RWPE1 (cell line): Measurements from ENCODE around the gene LEF1.

Experiments used
- CTCF ChIA-PET: fragments of 350-600 bp; sonication (Branson Sonifier 250); formaldehyde crosslinking; extraction: SDS; loops from one replicate; lab custom pipeline; 2021; lab: Yijun Ruan, JAX
- POLR2A ChIA-PET: fragments of 400-600 bp; formaldehyde crosslinking; extraction: SDS; loops from one replicate; lab custom pipeline; 2020; ENCODE audit warnings: antibody characterized with exemption; ENCODE audit not compliant: low non-redundant PET; lab: Yijun Ruan, JAX
- DNase-seq: peaks from one replicate; pipeline ENCODE4 v3.0.0; 2012; ENCODE audit warnings: low spot score
- H3K27ac ChIP-seq: fragments of 450-650 bp; 2 replicates; pipeline ENCODE4 v1.5.1; 2017
- TF ChIP-seq, protein P1 (sequence below): fragments of 450-650 bp; conservative IDR thresholded peaks from 2 replicates; pipeline ENCODE4 v1.5.1; 2017; ENCODE audit warnings: low read depth, mild to moderate bottlenecking

Gene LEF1

GRCh38 chr4:108115168-108115526 lies 53.6 kb downstream of the LEF1 start:
- no peak overlapping the region for H3K27ac ChIP-seq
- POLR2A ChIA-PET = no interaction called here
- CTCF ChIA-PET = no interaction called here
- no peak for DNase-seq
- TF ChIP-seq, protein P1, sequence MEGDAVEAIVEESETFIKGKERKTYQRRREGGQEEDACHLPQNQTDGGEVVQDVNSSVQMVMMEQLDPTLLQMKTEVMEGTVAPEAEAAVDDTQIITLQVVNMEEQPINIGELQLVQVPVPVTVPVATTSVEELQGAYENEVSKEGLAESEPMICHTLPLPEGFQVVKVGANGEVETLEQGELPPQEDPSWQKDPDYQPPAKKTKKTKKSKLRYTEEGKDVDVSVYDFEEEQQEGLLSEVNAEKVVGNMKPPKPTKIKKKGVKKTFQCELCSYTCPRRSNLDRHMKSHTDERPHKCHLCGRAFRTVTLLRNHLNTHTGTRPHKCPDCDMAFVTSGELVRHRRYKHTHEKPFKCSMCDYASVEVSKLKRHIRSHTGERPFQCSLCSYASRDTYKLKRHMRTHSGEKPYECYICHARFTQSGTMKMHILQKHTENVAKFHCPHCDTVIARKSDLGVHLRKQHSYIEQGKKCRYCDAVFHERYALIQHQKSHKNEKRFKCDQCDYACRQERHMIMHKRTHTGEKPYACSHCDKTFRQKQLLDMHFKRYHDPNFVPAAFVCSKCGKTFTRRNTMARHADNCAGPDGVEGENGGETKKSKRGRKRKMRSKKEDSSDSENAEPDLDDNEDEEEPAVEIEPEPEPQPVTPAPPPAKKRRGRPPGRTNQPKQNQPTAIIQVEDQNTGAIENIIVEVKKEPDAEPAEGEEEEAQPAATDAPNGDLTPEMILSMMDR = no peak

DNA sequence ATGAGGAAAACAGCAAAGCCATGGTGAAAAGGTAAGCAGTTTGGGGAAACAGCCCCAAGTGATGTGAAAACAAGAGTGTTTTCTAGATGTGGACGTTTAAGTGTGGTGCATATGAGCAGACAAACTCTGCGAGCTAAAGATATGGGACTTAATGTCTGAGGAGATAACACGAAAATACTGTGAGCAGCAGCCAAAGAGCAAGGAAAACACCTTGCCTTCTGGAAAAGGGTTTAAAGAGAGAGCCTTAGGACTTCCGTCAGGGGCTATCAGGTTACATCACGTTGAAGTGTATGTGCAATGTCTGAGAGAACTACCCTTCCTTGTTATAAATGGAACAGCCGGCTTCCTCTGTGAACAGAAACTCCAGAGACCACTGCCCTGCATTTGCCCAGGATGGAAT lies 54.2 kb downstream of the LEF1 start:
- ChIA-PET CTCF (interaction anchor here (0.6 to 1.1 kb wide), 3 partner anchors 96 to 1658 kb away, joined by 3 to 5 read pairs (median 4); no protein-coding TSS in a partner anchor), POLR2A (no interaction called here)
- no peak overlapping the region for H3K27ac ChIP-seq
- DNase-seq = no peak
- TF ChIP-seq, protein P1 = no peak

GRCh38 chr4:108113229-108113628 lies 55.5 kb downstream of the LEF1 start:
- POLR2A ChIA-PET = no interaction called here
- CTCF ChIA-PET = no interaction called here

GRCh38 chr4:108111781-108112180 lies 57.0 kb downstream of the LEF1 start:
- DNase-seq = no peak
- TF ChIP-seq, protein P1 = no peak
- ChIA-PET POLR2A (no interaction called here), CTCF (no interaction called here)
- H3K27ac ChIP-seq = no peak overlapping the region

More at GRCh38 chr4:108113229-108113628, 55.5 kb downstream of the LEF1 start:
- no peak overlapping the region for H3K27ac ChIP-seq
- TF ChIP-seq, protein P1 = no peak
- no peak for DNase-seq

DNA sequence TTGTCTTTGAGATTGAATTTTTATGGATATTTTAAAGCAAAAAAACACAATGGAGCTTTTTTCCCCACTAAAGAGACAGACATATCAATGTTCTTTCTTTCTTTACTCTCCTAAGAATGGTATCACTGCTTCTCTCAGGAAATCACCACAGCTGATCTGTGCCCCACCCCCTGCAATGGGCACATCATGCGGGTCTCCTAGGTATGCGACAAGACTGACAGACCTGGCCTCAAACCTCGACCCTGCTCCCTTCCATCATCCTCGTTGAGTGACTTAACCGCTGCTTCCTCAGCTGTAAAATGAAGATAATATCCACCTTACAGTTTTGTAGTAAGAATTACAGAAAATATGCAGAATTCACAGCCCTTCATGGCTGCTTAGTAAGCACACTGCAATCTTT lies 58.3 kb downstream of the LEF1 start:
- no peak overlapping the region for H3K27ac ChIP-seq
- ChIA-PET CTCF (no interaction called here), POLR2A (no interaction called here)
- no peak for DNase-seq
- TF ChIP-seq, protein P1 = no peak

GRCh38 chr4:108109997-108110416 lies 58.7 kb downstream of the LEF1 start:
- TF ChIP-seq, protein P1 = no peak

More at GRCh38 chr4:108109997-108110416, 58.7 kb downstream of the LEF1 start:
- no peak for DNase-seq
- ChIA-PET CTCF (no interaction called here), POLR2A (no interaction called here)
- no peak overlapping the region for H3K27ac ChIP-seq
